HepG2 (cell line): ENCODE data around the gene KLRK1. TPM values are rescaled to one million over a fixed set of nuclear protein-coding genes. Genes with fewer than 3 reads are reported as not detected.
"Not testable (repeated sequence)": the region's sequence is repeated elsewhere in the genome, so short reads cannot be mapped to it uniquely, and the experiment has no call there.

Source experiments
- ATAC-seq: fragments of 200-7000 bp; cut with Tn5 transposase; 3 replicates; pipeline ENCODE4 v1.9.1; 2020; ENCODE audit warnings: mild to moderate bottlenecking, moderate library complexity
- BruUV-seq: library from RNA; stranded (reverse); fragments of 400-500 nt; replicated peaks from 2 replicates; lab custom pipeline; 2021; lab: Mats Ljungman, UMichigan
- CTCF ChIA-PET: fragments of 300-600 bp; formaldehyde crosslinking; extraction: SDS; loops from one replicate; lab custom pipeline; 2021; ENCODE audit warnings: low total read pairs, inconsistent platforms, low intra/inter-chr PET ratio; lab: Yijun Ruan, JAX
- POLR2A ChIA-PET: fragments of 350-600 bp; sonication (Branson Sonifier 250); formaldehyde crosslinking; loops from one replicate; lab custom pipeline; 2020; ENCODE audit warnings: antibody characterized with exemption, inconsistent platforms; lab: Yijun Ruan, JAX
- DNase-seq: peaks from one replicate; pipeline ENCODE4 v3.0.0-alpha.2; 2015; ENCODE audit warnings: low spot score
- FAIRE-seq: peaks from 3 replicates; lab custom pipeline; 2011; peaks lifted over from hg19 to GRCh38; lab: Jason Lieb, UNC
- H2AFZ ChIP-seq: one replicate; pipeline ENCODE4 v1.6.1; 2011; ENCODE audit warnings: low read length, inconsistent platforms
- H3K27ac ChIP-seq: fragments of 300-600 bp; 3 replicates; pipeline ENCODE4 v1.8.0; 2011; ENCODE audit warnings: mixed run types, mild to moderate bottlenecking, mixed read lengths, low read length, inconsistent platforms; ENCODE audit not compliant: insufficient read depth; ENCODE audit errors: extremely low read length
- H3K27me3 ChIP-seq, 2 experiments: fragments of 200-600 bp in 1 of 2; 2 replicates in 1 of 2; 3 replicates in 1 of 2; pipeline versions ENCODE4 v1.6.0 to v1.8.0; 2011; ENCODE audit warnings: low read length in 2 of 2, mild to moderate bottlenecking in 2 of 2, moderate library complexity in 2 of 2, inconsistent platforms in 1 of 2; ENCODE audit not compliant: insufficient read depth in 2 of 2, control insufficient read depth in 1 of 2
- H3K36me3 ChIP-seq, 2 experiments: fragments of 200-600 bp in 1 of 2; replicated peaks in 1 of 2; 2 replicates in 1 of 2; 3 replicates in 1 of 2; pipeline versions ENCODE4 v1.5.1 to v1.8.0; 2011; ENCODE audit warnings: low read length in 2 of 2, inconsistent platforms in 1 of 2; ENCODE audit not compliant: insufficient read depth in 2 of 2, control insufficient read depth in 1 of 2
- H3K4me1 ChIP-seq: 2 replicates; pipeline ENCODE4 v1.5.1; 2012; ENCODE audit warnings: low read length, inconsistent platforms; ENCODE audit not compliant: insufficient read depth
- H3K4me2 ChIP-seq: 2 replicates; pipeline ENCODE4 v1.6.0; 2011; ENCODE audit warnings: low read depth, low read length, inconsistent platforms
- H3K4me3 ChIP-seq, 3 experiments: fragments of 200-600 bp in 1 of 3; sonication (generic), shearing (Covaris generic) in 1 of 3; replicated peaks in 1 of 3; 2 replicates each; pipeline ENCODE4 v1.5.1; 2011 to 2016; ENCODE audit warnings: low read length in 3 of 3, inconsistent platforms in 2 of 3, low read depth in 2 of 3, mild to moderate bottlenecking in 2 of 3, control low read depth in 1 of 3, mixed read lengths in 1 of 3; ENCODE audit not compliant: insufficient read depth in 1 of 3
- H3K79me2 ChIP-seq: one replicate; pipeline ENCODE4 v1.6.1; 2011; ENCODE audit warnings: low read length, inconsistent platforms; ENCODE audit not compliant: insufficient read depth
- H3K9ac ChIP-seq: 2 replicates; pipeline ENCODE4 v1.6.0; 2011; ENCODE audit warnings: mild to moderate bottlenecking, low read depth, low read length, inconsistent platforms; ENCODE audit not compliant: insufficient read depth
- H3K9me3 ChIP-seq: 2 replicates; pipeline ENCODE4 v1.5.1; 2012; ENCODE audit warnings: mild to moderate bottlenecking, low read length
- H4K20me1 ChIP-seq: 2 replicates; pipeline ENCODE4 v1.6.0; 2011; ENCODE audit warnings: inconsistent platforms, mild to moderate bottlenecking, low read length, moderate library complexity; ENCODE audit not compliant: insufficient read depth
- ARHGAP35 ChIP-seq: sonication (generic); formaldehyde crosslinking; IDR thresholded peaks from 2 replicates; pipeline ENCODE4 v1.9.0; 2022; ENCODE audit warnings: mild to moderate bottlenecking, inconsistent platforms, moderate library complexity, missing genetic modification reagents, borderline replicate concordance
- GABPB1 ChIP-seq: IDR thresholded peaks from 2 replicates; pipeline ENCODE4 v1.6.1; 2016; ENCODE audit warnings: mild to moderate bottlenecking, missing genetic modification reagents, moderate library complexity, missing compliant biosample characterization
- NONO ChIP-seq, 2 experiments: fragments of 450-650 bp in 1 of 2; sonication (generic) in 1 of 2; formaldehyde crosslinking in 1 of 2; IDR thresholded peaks in 1 of 2; conservative IDR thresholded peaks in 1 of 2; 2 replicates each; pipeline versions ENCODE4 v1.6.1 to v1.8.0; 2017 to 2022; ENCODE audit warnings: mild to moderate bottlenecking in 1 of 2, missing genetic modification reagents in 1 of 2, moderate library complexity in 1 of 2
- ZNF124 ChIP-seq: sonication (generic); formaldehyde crosslinking; IDR thresholded peaks from 2 replicates; pipeline ENCODE4 v1.4.0; 2020; ENCODE audit warnings: missing genetic modification reagents
- ZNF207 ChIP-seq: fragments of 450-650 bp; IDR thresholded peaks from 2 replicates; pipeline ENCODE4 v1.6.1; 2016; ENCODE audit warnings: antibody characterized with exemption, borderline replicate concordance
- WGBS: methylation state at CpG from one replicate; pipeline ENCODE4 v1.1.6; 2017; ENCODE audit warnings: low lambda C conversion rate; 5-methylcytosine and 5-hydroxymethylcytosine counted together
- in situ Hi-C: cut with HindIII; loops from 2 replicates; pipeline ENCODE4 v1.10.0; 2017; ENCODE audit warnings: low pct_unique_long_range_greater_than_20kb; ENCODE audit not compliant: extremely low pct_ligation_motif_present
- intact Hi-C: fragments of 100-400 bp; cut with micrococcal nuclease; formaldehyde crosslinking; loops from one replicate; pipeline ENCODE4 v1.10.0; 2022; ENCODE audit not compliant: unreplicated experiment
- polyA plus RNA-seq, 8 experiments: library from polyadenylated mRNA; depleted of rRNA in 3 of 8; stranded (reverse) in 7 of 8; unstranded in 1 of 8; fragments of >200 nt; fragmentation: Illumina TruSeq in 4 of 8; extraction: Trizol in 4 of 8; gene quantifications; 2 replicates each; pipeline versions ENCODE4 v1.2.1 to v1.2.3, GENCODE V29; 2011 to 2016; ENCODE audit warnings: low read depth in 4 of 8, missing spikeins in 1 of 8, mixed read lengths in 1 of 8; ENCODE audit not compliant: insufficient read depth in 1 of 8
- total RNA-seq, 5 experiments: library from RNA; depleted of rRNA; stranded (reverse); fragments of >200 nt; fragmentation: Illumina TruSeq; extraction: Trizol; gene quantifications; 2 replicates each; pipeline ENCODE4 v1.2.3, GENCODE V29; 2016; ENCODE audit warnings: low read depth in 1 of 5
- TF ChIP-seq, protein P1 (sequence below): sonication (generic); formaldehyde crosslinking; IDR thresholded peaks from 2 replicates; pipeline ENCODE4 v1.9.0; 2022; ENCODE audit warnings: missing genetic modification reagents, mild to moderate bottlenecking, borderline replicate concordance
- TF ChIP-seq, protein P2 (sequence below), 2 experiments: fragments of 450-650 bp in 1 of 2; sonication (generic) in 1 of 2; formaldehyde crosslinking; IDR thresholded peaks; 2 replicates each; pipeline versions ENCODE4 v1.5.0 to v1.8.0; 2020 to 2022; ENCODE audit warnings: mild to moderate bottlenecking in 1 of 2, missing genetic modification reagents in 1 of 2
- TF ChIP-seq, protein P3 (sequence below): sonication (generic); formaldehyde crosslinking; IDR thresholded peaks from 2 replicates; pipeline ENCODE4 v1.9.0; 2021; ENCODE audit warnings: missing genetic modification reagents, borderline replicate concordance

KLRK1 gene
- total and polyA plus RNA-seq, 2 of the 13 experiments (the other 11 are each of a cell fraction or from before 2014, with no cell fraction given): not detected

DNA sequence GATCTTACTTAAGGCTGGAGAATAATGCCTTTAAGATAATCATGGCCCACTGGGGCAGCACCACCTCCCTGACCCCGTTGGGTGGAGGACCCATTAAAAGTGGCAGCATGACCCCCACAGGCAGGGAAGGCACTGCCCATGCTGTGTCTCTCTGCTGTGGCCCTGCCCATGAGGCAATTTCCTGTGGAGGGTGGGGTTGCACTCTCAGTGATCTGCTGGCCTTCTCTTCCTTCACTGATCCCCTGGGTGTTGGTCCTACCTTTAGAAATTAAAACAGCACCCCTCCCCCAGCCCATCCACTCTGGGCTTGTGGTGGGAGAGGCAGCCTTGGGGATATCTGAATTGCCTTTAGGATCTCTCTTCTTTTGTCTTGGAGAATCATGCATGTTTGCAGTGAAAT, 17.3 kb downstream of the KLRK1 start:
- Histone ChIP-seq H3K4me1 (no peaks in the 10 kb centered on the region), H3K4me3 (no peak overlapping the region), H3K27ac (no peak overlapping the region), H3K9ac (no peak overlapping the region), H2AFZ (no peak overlapping the region), H3K4me2 (no peak overlapping the region), H3K9me3 (no peaks in the 10 kb centered on the region), H3K36me3 (no peaks in the 10 kb centered on the region), H3K27me3 (no peaks in the 10 kb centered on the region; a peak in 1 of 5 replicates), H3K79me2 (no peaks in the 10 kb centered on the region), H4K20me1 (no peaks in the 10 kb centered on the region)
- ChIA-PET CTCF (no interaction called here), POLR2A (no interaction called here)
- no CpG with 5 or more reads among the region's 1 CpG for WGBS
- no peak for DNase-seq
- FAIRE-seq: no peak
- no peak for ATAC-seq
- intact Hi-C loops: no loop called here
- in situ Hi-C loops: no loop called here
- BruUV-seq: no TSS peak
- TF ChIP-seq ZNF207 (no peak), ZNF124 (CRISPR knock-in tag) (no peak), GABPB1 (peak; percentile 38; the same call in 1 of the 2 replicates), ARHGAP35 (CRISPR knock-in tag) (no peak), NONO (IDR thresholded peaks at IDR 0.05) (no peak), NONO (CRISPR knock-in tag; conservative IDR thresholded peaks at IDR 0.05) (no peak)
- TF ChIP-seq, protein P1, sequence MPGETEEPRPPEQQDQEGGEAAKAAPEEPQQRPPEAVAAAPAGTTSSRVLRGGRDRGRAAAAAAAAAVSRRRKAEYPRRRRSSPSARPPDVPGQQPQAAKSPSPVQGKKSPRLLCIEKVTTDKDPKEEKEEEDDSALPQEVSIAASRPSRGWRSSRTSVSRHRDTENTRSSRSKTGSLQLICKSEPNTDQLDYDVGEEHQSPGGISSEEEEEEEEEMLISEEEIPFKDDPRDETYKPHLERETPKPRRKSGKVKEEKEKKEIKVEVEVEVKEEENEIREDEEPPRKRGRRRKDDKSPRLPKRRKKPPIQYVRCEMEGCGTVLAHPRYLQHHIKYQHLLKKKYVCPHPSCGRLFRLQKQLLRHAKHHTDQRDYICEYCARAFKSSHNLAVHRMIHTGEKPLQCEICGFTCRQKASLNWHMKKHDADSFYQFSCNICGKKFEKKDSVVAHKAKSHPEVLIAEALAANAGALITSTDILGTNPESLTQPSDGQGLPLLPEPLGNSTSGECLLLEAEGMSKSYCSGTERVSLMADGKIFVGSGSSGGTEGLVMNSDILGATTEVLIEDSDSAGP: no peak
- TF ChIP-seq, protein P2, sequence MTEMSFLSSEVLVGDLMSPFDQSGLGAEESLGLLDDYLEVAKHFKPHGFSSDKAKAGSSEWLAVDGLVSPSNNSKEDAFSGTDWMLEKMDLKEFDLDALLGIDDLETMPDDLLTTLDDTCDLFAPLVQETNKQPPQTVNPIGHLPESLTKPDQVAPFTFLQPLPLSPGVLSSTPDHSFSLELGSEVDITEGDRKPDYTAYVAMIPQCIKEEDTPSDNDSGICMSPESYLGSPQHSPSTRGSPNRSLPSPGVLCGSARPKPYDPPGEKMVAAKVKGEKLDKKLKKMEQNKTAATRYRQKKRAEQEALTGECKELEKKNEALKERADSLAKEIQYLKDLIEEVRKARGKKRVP (CRISPR knock-in tag; IDR thresholded peaks at IDR 0.05): no peak
- TF ChIP-seq, protein P3, sequence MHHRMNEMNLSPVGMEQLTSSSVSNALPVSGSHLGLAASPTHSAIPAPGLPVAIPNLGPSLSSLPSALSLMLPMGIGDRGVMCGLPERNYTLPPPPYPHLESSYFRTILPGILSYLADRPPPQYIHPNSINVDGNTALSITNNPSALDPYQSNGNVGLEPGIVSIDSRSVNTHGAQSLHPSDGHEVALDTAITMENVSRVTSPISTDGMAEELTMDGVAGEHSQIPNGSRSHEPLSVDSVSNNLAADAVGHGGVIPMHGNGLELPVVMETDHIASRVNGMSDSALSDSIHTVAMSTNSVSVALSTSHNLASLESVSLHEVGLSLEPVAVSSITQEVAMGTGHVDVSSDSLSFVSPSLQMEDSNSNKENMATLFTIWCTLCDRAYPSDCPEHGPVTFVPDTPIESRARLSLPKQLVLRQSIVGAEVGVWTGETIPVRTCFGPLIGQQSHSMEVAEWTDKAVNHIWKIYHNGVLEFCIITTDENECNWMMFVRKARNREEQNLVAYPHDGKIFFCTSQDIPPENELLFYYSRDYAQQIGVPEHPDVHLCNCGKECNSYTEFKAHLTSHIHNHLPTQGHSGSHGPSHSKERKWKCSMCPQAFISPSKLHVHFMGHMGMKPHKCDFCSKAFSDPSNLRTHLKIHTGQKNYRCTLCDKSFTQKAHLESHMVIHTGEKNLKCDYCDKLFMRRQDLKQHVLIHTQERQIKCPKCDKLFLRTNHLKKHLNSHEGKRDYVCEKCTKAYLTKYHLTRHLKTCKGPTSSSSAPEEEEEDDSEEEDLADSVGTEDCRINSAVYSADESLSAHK (CRISPR knock-in tag): no peak

- H3K27me3 ChIP-seq, H3K4me3 ChIP-seq, H2AFZ ChIP-seq, H4K20me1 ChIP-seq, POLR2A ChIA-PET, H3K9me3 ChIP-seq, ATAC-seq, H3K4me2 ChIP-seq, H3K9ac ChIP-seq, BruUV-seq, H3K36me3 ChIP-seq, intact Hi-C loops, in situ Hi-C loops, H3K27ac ChIP-seq, FAIRE-seq, DNase-seq, H3K4me1 ChIP-seq, H3K79me2 ChIP-seq, CTCF ChIA-PET: not testable (repeated sequence)
- WGBS: 45% methylated on average over 6 of the region's 6 CpGs
These were observed 17.8 kb downstream of the KLRK1 start for GRCh38 chr12:10371893-10372535.
